Prostate gland (tissue), 2 donors: ENCODE results near the gene TMEM45A.

ENCODE experiments used
- CTCF ChIP-seq, 4 experiments: fragments of 200-600 bp in 2 of 4; fragments of 450-650 bp in 2 of 4; sonication (generic) in 2 of 4; IDR thresholded peaks; 1 replicate in 3 of 4; 2 replicates in 1 of 4; pipeline ENCODE4 v1.5.1; 2016 to 2019; ENCODE audit warnings: antibody characterized with exemption in 4 of 4, mild to moderate bottlenecking in 2 of 4, moderate library complexity in 2 of 4
- POLR2A ChIP-seq: fragments of 450-650 bp; IDR thresholded peaks from one replicate; pipeline ENCODE4 v1.6.1; 2016; ENCODE audit warnings: antibody characterized with exemption, mild to moderate bottlenecking
- POLR2AphosphoS5 ChIP-seq: sonication (generic); formaldehyde crosslinking; IDR thresholded peaks from one replicate; pipeline ENCODE4 v1.6.1; 2017; ENCODE audit warnings: antibody characterized with exemption

GRCh38 chr3:100463002-100463401, 29.4 kb upstream of the TMEM45A start:
- TF ChIP-seq CTCF (IDR thresholded peaks at IDR 0.05) (peak; percentile 32 to 76 (median 67)), POLR2A (no peak), POLR2AphosphoS5 (peak; percentile 16)
